T-helper 9 cell (primary cell): Measurements from ENCODE around the gene SLC43A2.

Experiments used
- DNase-seq: peaks from one replicate; pipeline ENCODE4 v3.0.0-alpha.2; 2020

The SLC43A2 gene

GRCh38 chr17:1560858-1561355 lies 67.7 kb downstream of the SLC43A2 start:
- DNase-seq: no peak

- DNase-seq: no peak
Measured at GRCh38 chr17:1560101-1560857, 68.4 kb downstream of the SLC43A2 start.

GRCh38 chr17:1559047-1560043 lies 69.3 kb downstream of the SLC43A2 start:
- no peak for DNase-seq

GRCh38 chr17:1558401-1558800 lies 70.2 kb downstream of the SLC43A2 start:
- DNase-seq: no peak

- no peak for DNase-seq
Measured at GRCh38 chr17:1557355-1558095, 71.1 kb downstream of the SLC43A2 start.

- no peak for DNase-seq
Measured at GRCh38 chr17:1555651-1556471, 72.8 kb downstream of the SLC43A2 start.

GRCh38 chr17:1554751-1555540 lies 73.7 kb downstream of the SLC43A2 start:
- DNase-seq: no peak

- no peak for DNase-seq
Measured at GRCh38 chr17:1553354-1554266, 75.0 kb downstream of the SLC43A2 start.

GRCh38 chr17:1552932-1553331 lies 75.7 kb downstream of the SLC43A2 start:
- no peak for DNase-seq

- DNase-seq: no peak
Measured at GRCh38 chr17:1551741-1552140, 76.9 kb downstream of the SLC43A2 start.

- DNase-seq: no peak
Measured at GRCh38 chr17:1548032-1548431, 80.6 kb downstream of the SLC43A2 start.

GRCh38 chr17:1546292-1546922 lies 82.2 kb downstream of the SLC43A2 start:
- no peak for DNase-seq

GRCh38 chr17:1545618-1546017 lies 83.0 kb downstream of the SLC43A2 start:
- DNase-seq: no peak

GRCh38 chr17:1542316-1542715 lies 86.3 kb downstream of the SLC43A2 start:
- DNase-seq: no peak

GRCh38 chr17:1541367-1541904 lies 87.2 kb downstream of the SLC43A2 start:
- no peak for DNase-seq

GRCh38 chr17:1539811-1540210 lies 88.8 kb downstream of the SLC43A2 start:
- DNase-seq: no peak

- no peak for DNase-seq
Measured at GRCh38 chr17:1535737-1536136, 92.9 kb downstream of the SLC43A2 start.

GRCh38 chr17:1533661-1534325 lies 94.8 kb downstream of the SLC43A2 start:
- no peak for DNase-seq
